Muscle layer of duodenum (tissue), 2 donors: Measurements from ENCODE around the gene C16orf96.

Experiments
- H3K27ac ChIP-seq: one replicate; pipeline ENCODE4 v1.7.0; 2013; ENCODE audit warnings: mild to moderate bottlenecking, low read length
- H3K27me3 ChIP-seq: one replicate; pipeline ENCODE4 v1.7.0; 2013; ENCODE audit warnings: low read depth, mild to moderate bottlenecking, control low read depth, low read length
- H3K36me3 ChIP-seq, 2 donors: one replicate each; pipeline ENCODE4 v1.7.0; 2013; ENCODE audit warnings: low read length in 2 of 2, control low read depth in 1 of 2, mild to moderate bottlenecking in 1 of 2; ENCODE audit not compliant: insufficient read depth in 2 of 2, control insufficient read depth in 1 of 2
- H3K4me1 ChIP-seq, 2 donors: one replicate each; pipeline ENCODE4 v1.7.0; 2013; ENCODE audit warnings: low read length in 2 of 2, mild to moderate bottlenecking in 2 of 2, control low read depth in 1 of 2, moderate library complexity in 1 of 2; ENCODE audit not compliant: insufficient read depth in 2 of 2, control insufficient read depth in 1 of 2
- H3K4me3 ChIP-seq, 2 donors: one replicate each; pipeline ENCODE4 v1.7.0; 2013; ENCODE audit warnings: low read length in 2 of 2, low read depth in 1 of 2, mild to moderate bottlenecking in 1 of 2
- H3K9me3 ChIP-seq, 2 donors: one replicate each; pipeline ENCODE4 v1.7.0; 2013; ENCODE audit warnings: low read length in 2 of 2, control low read depth in 1 of 2, mild to moderate bottlenecking in 1 of 2; ENCODE audit not compliant: control insufficient read depth in 1 of 2
- donor health status: healthy.

The C16orf96 gene

DNA sequence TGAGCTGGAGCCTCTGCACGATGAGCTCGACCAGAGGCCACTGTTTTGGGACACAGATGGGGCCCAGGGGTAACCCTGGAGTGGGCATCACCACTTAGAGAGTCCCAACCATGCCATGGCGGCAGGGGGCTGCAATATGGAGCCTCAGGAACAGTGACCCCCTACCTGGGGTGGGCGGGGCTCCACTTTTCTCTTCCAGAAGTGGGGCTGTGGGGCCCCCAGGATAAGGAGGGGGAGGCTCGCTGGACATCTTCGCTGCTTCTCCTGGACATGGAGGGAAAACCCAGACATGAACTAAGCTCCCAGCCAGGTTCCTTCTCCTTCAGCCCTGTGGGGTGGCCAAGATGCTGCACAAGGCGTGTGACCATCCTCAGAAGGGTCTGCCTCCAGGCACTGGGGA, 42.3 kb upstream of the C16orf96 start:
- no peak overlapping the region for H3K4me3 ChIP-seq
- H3K36me3 ChIP-seq, result peaks cover 22 to 38% of the 10 kb centered on the region in 2 donors
- no peaks in the 10 kb centered on the region for H3K27me3 ChIP-seq
- no peaks in the 10 kb centered on the region for H3K9me3 ChIP-seq
- peak overlapping the region; percentile 65 for H3K27ac ChIP-seq
- H3K4me1 ChIP-seq, result peaks cover 29 to 42% of the 10 kb centered on the region in 2 donors

DNA sequence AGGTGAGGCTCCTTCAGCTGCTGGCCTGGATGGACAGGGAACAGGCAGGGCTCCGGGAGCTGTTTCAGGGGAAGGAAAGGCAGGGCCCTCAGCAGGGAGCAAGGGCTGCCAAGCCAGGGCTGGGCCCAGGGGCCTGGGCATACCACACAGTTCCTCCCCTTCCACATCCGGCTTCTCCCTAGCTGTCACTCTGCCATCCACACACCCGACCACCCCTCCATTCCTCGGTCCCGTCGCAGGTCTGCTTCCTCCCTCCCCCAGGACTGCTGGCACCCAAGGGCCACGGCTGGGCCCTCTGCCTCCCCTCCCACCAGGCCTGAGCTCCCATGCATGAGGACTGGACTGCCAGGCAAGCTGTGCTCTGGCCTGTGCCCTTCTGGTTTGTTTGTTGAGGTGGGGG, 41.5 kb upstream of the C16orf96 start:
- H3K9me3 ChIP-seq, result no peaks in the 10 kb centered on the region
- H3K27me3 ChIP-seq, result no peaks in the 10 kb centered on the region
- peaks cover 29 to 42% of the 10 kb centered on the region in 2 donors for H3K4me1 ChIP-seq
- H3K4me3 ChIP-seq, result no peak overlapping the region
- peak overlapping the region; percentile 65 for H3K27ac ChIP-seq
- peaks cover 15 to 30% of the 10 kb centered on the region in 2 donors for H3K36me3 ChIP-seq

DNA sequence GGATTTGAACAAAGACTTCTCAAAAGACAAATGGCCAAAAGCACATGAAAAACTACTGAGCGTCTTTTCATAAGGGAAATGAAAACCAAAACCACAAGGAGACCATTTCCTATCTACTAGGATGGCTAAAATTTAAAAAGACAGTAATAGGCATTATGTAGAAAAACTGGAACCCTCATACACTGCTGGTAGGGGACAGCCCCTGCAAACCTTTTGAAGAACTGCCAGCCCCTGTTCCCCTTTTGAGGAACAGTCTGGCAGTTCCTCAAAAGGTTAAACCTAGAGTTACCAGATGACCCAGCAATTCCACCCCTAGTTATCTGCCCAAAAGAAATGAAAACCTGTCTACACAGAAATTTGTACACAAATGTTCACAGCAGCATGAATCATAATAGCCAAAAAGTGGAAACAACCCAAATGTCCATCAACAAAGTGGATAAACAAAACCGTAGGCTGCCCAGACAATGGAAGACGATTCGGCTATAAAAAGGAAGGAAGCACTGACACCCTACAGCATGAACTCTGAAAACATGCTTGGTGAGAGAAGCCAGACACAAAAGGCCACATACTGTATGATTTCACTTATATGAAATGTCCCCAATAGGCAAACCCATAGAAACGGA, 40.4 kb upstream of the C16orf96 start:
- Histone ChIP-seq H3K4me3 (peak overlapping the region in 1 of 2 donors; percentile 7), H3K4me1 (peaks cover 29 to 41% of the 10 kb centered on the region in 2 donors), H3K27ac (peak overlapping the region; percentile 65), H3K9me3 (no peaks in the 10 kb centered on the region), H3K27me3 (no peaks in the 10 kb centered on the region), H3K36me3 (peaks cover 7 to 22% of the 10 kb centered on the region in 2 donors)

DNA sequence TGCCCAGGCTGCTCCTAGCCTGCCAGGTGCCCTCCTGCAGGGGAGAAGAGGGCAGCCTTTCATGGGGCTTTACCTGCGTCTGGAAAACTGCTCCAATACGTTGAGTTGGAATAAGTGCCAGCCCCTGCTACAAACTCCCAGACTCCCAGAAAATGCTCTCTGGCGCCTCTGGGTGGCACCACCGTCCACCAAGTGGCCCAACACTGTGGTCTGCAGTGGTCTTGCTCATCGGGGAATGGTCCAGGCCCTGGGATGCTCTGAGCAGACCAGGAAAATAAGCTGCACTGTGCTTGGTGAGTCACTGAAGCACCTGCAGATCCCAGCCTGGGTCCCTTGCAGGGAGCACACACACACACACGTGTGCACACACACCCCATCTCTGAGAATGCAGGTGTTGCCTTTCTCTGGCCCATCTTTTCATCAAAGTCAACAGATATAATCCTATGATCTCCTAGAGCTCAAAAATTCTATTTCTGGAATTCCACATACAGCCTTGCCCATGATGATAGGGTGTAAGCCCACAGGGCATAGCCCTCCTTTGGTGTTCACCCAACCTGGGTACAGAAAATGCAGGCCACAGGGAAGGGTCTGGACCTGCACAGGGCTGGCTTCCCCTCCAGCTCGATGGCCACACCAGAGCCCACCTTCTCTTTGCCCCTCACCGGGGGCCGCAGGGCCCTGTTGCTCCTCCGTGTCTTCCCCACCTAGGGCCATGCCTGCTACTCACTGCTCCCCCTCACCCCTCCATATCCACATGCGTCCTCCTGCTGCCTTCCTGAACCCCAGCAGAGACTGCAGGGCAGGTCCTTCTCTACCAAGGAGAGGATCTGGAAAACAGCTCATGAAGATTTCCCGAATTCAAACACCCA, 38.1 kb upstream of the C16orf96 start:
- H3K9me3 ChIP-seq, result no peaks in the 10 kb centered on the region
- H3K4me3 ChIP-seq, result no peak overlapping the region
- H3K27me3 ChIP-seq, result no peaks in the 10 kb centered on the region
- peaks cover 0 to 4% of the 10 kb centered on the region in 2 donors for H3K36me3 ChIP-seq
- H3K27ac ChIP-seq, result no peak overlapping the region
- peaks cover 25 to 43% of the 10 kb centered on the region in 2 donors for H3K4me1 ChIP-seq

GRCh38 chr16:4519274-4520058, 36.7 kb upstream of the C16orf96 start:
- H3K27me3 ChIP-seq, result no peaks in the 10 kb centered on the region
- no peaks in the 10 kb centered on the region for H3K9me3 ChIP-seq
- H3K36me3 ChIP-seq, result no peaks in the 10 kb centered on the region
- H3K4me3 ChIP-seq, result no peak overlapping the region
- peaks cover 21 to 30% of the 10 kb centered on the region in 2 donors for H3K4me1 ChIP-seq
- no peak overlapping the region for H3K27ac ChIP-seq

DNA sequence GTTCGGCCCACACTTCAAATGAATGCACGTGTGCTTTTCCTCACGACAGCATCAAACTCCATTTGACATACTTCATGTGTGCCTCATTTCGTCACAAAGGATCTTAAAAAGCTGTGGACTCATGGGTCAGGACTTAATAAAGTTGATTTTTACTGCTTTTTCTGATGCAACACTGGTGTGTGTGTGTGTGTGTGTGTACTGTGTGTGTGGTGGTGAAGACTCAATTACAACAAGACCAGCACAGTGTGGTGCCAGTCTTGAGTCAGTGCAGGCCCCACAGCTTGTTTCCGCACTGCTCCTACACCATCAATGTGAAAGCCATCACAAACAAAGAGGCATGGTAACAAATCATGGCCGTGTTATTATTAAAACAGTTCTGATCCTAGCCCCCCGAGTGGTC, 35.2 kb upstream of the C16orf96 start:
- Histone ChIP-seq H3K36me3 (no peaks in the 10 kb centered on the region), H3K27ac (no peak overlapping the region), H3K4me3 (no peak overlapping the region), H3K9me3 (no peaks in the 10 kb centered on the region), H3K27me3 (no peaks in the 10 kb centered on the region), H3K4me1 (peaks cover 8 to 25% of the 10 kb centered on the region in 2 donors)

DNA sequence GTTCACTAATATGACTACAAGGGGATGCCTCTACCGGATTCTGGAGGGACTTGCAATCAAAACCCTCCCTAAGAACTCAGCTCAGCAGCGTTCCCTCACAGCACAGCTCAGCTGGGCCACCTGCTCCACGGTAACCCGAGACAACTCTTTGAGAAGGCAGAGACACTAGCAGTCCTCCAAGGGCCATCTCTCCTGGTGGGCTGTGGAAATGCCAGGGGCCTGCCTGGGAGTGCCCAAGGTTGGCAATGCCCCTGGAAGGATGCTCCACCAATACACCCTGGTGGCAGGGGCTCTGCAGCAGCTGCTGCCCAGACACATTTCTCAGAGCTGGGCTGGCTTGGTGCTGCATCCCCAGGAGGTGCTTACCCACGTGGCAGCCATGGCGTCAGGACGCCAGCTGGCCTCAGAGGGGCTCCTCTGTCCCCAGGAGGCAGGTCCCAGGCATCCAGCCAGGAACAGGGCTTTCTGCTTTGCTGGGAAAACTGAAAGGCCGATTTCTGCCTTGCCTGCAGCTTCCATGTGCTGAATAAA, 34.0 kb upstream of the C16orf96 start:
- H3K36me3 ChIP-seq, result no peaks in the 10 kb centered on the region
- no peaks in the 10 kb centered on the region for H3K27me3 ChIP-seq
- no peak overlapping the region for H3K27ac ChIP-seq
- no peaks in the 10 kb centered on the region for H3K9me3 ChIP-seq
- no peak overlapping the region for H3K4me3 ChIP-seq
- H3K4me1 ChIP-seq, result peaks cover 0 to 21% of the 10 kb centered on the region in 2 donors

DNA sequence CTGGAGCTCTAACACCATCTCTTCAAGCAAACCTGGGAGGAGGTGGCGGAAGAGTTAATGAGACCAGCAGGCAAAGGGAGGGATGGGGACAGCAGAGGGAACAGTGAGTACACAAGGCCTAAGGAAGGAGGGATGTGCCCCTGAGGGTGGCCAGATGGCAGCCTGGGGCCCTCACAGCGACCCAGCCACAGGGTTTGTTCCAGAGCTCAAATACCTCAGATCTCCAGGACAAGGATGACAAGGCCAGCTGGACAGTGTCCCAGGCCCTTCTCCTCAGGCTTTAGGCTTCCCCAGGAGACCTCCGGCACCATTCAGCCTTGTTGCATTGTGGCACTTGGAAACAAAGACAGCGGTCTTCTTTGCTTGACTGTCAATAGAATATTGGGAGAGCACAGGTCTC, 32.5 kb upstream of the C16orf96 start:
- Histone ChIP-seq H3K27me3 (no peaks in the 10 kb centered on the region), H3K9me3 (no peaks in the 10 kb centered on the region), H3K36me3 (no peaks in the 10 kb centered on the region), H3K4me1 (peaks cover 0 to 21% of the 10 kb centered on the region in 2 donors), H3K27ac (no peak overlapping the region), H3K4me3 (no peak overlapping the region)

DNA sequence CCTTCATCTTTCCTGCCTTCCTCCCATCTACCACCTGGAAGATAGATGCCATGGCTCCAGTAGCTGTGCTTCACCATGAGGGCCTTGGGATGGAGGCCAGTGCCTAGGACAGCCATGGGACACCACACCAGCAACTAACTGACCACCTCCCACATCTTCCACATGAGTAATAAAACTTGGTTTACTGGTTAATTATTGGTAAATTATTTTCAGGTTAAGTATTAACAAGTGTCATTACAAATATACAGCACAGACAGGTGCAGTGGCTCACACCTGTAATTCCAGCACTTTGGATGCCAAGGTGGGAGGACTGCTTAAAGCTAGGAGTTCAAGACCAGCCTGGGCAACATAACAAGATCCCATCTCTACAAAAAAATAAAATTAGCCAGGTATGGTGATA, 31.6 kb upstream of the C16orf96 start:
- Histone ChIP-seq H3K4me1 (peaks cover 7 to 26% of the 10 kb centered on the region in 2 donors), H3K36me3 (no peaks in the 10 kb centered on the region), H3K27me3 (no peaks in the 10 kb centered on the region), H3K4me3 (no peak overlapping the region), H3K27ac (no peak overlapping the region), H3K9me3 (no peaks in the 10 kb centered on the region)

DNA sequence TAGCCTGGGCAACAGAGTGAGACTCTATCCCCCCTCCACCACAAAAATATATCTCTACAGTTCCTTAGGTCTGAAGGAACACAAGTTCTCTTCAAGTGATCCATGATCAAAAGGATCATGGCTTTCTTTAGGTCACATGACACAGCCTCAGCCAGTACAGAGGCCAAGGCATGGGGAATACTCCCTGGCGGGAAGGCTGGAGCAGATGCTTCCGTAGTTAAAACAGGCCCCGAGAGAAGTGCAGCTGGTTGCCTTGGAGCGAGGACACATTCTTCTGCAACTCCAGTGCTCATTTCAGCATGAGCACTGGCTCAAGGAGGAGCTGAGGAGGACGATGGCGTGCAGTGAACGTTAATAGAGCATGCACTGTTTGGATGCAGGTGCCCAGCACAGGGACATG, 31.1 kb upstream of the C16orf96 start:
- Histone ChIP-seq H3K27ac (no peak overlapping the region), H3K4me3 (no peak overlapping the region), H3K36me3 (no peaks in the 10 kb centered on the region), H3K27me3 (no peaks in the 10 kb centered on the region), H3K4me1 (peaks cover 7 to 30% of the 10 kb centered on the region in 2 donors), H3K9me3 (no peaks in the 10 kb centered on the region)
